Measurements from ENCODE around the gene TRIM25. TPM values are rescaled to one million over a fixed set of nuclear protein-coding genes. Genes with fewer than 3 reads are reported as not detected.

The TRIM25 gene
- total RNA-seq, 1 donor from 2014 or later = 19.2 TPM

GRCh38 chr17:56909742-56910508, 3.9 kb downstream of the TRIM25 start:
- Mint-ChIP-seq H3K4me3 (ENCODE audit: unreplicated experiment) (no peak overlapping the region), H3K36me3 (ENCODE audit: low read depth) (peaks cover 13% of the 10 kb centered on the region), H3K4me1 (ENCODE audit: low read depth) (peaks cover 28% of the 10 kb centered on the region), H3K27me3 (ENCODE audit: low read depth) (no peaks in the 10 kb centered on the region), H3K27ac (ENCODE audit: unreplicated experiment) (no peak overlapping the region), H3K9me3 (ENCODE audit: low read depth) (no peaks in the 10 kb centered on the region)
- no peak for DNase-seq (ENCODE audit: low spot score)
- TF ChIP-seq, protein P1, sequence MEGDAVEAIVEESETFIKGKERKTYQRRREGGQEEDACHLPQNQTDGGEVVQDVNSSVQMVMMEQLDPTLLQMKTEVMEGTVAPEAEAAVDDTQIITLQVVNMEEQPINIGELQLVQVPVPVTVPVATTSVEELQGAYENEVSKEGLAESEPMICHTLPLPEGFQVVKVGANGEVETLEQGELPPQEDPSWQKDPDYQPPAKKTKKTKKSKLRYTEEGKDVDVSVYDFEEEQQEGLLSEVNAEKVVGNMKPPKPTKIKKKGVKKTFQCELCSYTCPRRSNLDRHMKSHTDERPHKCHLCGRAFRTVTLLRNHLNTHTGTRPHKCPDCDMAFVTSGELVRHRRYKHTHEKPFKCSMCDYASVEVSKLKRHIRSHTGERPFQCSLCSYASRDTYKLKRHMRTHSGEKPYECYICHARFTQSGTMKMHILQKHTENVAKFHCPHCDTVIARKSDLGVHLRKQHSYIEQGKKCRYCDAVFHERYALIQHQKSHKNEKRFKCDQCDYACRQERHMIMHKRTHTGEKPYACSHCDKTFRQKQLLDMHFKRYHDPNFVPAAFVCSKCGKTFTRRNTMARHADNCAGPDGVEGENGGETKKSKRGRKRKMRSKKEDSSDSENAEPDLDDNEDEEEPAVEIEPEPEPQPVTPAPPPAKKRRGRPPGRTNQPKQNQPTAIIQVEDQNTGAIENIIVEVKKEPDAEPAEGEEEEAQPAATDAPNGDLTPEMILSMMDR (IDR thresholded peaks at IDR 0.05) = no peak

DNA sequence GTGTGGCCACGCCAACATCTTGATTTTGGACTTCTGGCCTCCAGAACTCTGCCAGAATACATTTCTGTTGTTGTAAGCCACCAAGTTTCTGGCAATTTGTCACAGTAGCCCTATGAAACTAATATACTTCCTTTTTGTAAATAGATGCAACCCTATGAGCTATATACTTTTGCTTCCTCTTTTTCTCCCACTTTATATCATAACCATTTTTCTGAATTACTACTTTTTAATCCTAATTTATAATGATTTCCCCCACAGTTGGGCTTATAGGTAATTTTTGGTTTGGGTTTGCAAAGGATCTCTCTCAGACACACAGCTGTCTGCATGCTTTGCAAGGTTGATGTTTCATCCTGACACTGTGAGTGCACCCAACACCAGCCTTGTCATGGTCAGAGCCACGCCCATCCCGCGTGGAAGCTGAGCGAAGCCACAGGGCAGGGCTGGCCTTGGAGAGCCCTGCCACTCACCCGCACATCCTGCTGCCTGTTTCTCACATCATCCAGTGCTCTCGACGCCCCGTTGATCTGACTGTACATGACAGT, 5.8 kb downstream of the TRIM25 start:
- peaks cover 4% of the 10 kb centered on the region for H3K9me3 Mint-ChIP-seq (ENCODE audit: low read depth)
- H3K4me1 Mint-ChIP-seq (ENCODE audit: low read depth) = peaks cover 20% of the 10 kb centered on the region
- H3K36me3 Mint-ChIP-seq (ENCODE audit: low read depth) = peaks cover 29% of the 10 kb centered on the region
- no peak for DNase-seq (ENCODE audit: low spot score)
- H3K27ac Mint-ChIP-seq (ENCODE audit: unreplicated experiment) = no peak overlapping the region
- H3K27me3 Mint-ChIP-seq (ENCODE audit: low read depth) = no peaks in the 10 kb centered on the region
- no peak overlapping the region for H3K4me3 Mint-ChIP-seq (ENCODE audit: unreplicated experiment)
- TF ChIP-seq, protein P1 (IDR thresholded peaks at IDR 0.05) = no peak

DNA sequence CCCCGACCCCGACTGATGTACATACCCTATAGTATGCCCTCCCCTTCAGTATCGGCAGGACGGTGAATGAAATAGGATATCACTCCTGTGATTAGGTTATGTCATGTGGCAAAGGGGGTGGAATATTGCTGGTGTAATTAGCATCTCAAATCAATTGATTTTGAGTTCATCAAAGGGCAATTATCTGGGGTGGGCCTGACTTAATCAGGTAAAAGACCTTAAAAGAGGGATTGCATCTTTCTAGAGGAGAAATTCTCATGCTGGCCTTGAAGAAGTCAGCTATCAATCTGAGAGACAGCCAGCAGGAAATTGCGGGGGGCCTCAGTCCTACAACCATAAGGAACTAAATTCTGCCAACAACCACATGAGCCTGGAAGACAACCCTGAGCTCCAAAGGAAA, 10.3 kb downstream of the TRIM25 start:
- Mint-ChIP-seq H3K4me3 (ENCODE audit: unreplicated experiment) (no peak overlapping the region), H3K27me3 (ENCODE audit: low read depth) (no peaks in the 10 kb centered on the region), H3K9me3 (ENCODE audit: low read depth) (peaks cover 4% of the 10 kb centered on the region), H3K36me3 (ENCODE audit: low read depth) (peaks cover 41% of the 10 kb centered on the region), H3K4me1 (ENCODE audit: low read depth) (peaks cover 13% of the 10 kb centered on the region), H3K27ac (ENCODE audit: unreplicated experiment) (no peak overlapping the region)
- no peak for DNase-seq (ENCODE audit: low spot score)
- TF ChIP-seq, protein P1 (IDR thresholded peaks at IDR 0.05) = no peak

DNA sequence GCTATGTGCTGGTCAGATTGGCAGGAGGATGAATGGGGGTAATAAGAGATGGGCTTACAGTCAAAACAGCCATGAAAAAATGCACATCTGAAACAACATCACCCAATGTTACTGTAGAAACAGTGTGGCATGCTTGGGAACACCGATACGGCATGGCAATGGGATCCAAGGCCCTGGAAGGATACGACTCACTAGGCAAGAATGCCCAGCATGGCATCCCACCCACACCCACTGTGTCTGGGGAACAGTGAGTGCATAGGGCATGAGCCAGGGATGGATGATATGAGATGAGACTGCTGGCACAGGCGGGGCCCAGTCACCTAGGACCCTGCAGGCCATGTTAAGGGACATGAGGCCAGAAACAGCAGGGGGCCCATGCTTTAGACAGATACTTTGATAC, 11.5 kb downstream of the TRIM25 start:
- Mint-ChIP-seq H3K9me3 (ENCODE audit: low read depth) (peaks cover 4% of the 10 kb centered on the region), H3K36me3 (ENCODE audit: low read depth) (peaks cover 43% of the 10 kb centered on the region), H3K4me1 (ENCODE audit: low read depth) (peaks cover 13% of the 10 kb centered on the region), H3K27me3 (ENCODE audit: low read depth) (no peaks in the 10 kb centered on the region), H3K4me3 (ENCODE audit: unreplicated experiment) (no peak overlapping the region), H3K27ac (ENCODE audit: unreplicated experiment) (peak overlapping the region; percentile 75)
- DNase-seq (ENCODE audit: low spot score) = no peak
- TF ChIP-seq, protein P1 (IDR thresholded peaks at IDR 0.05) = no peak

DNA sequence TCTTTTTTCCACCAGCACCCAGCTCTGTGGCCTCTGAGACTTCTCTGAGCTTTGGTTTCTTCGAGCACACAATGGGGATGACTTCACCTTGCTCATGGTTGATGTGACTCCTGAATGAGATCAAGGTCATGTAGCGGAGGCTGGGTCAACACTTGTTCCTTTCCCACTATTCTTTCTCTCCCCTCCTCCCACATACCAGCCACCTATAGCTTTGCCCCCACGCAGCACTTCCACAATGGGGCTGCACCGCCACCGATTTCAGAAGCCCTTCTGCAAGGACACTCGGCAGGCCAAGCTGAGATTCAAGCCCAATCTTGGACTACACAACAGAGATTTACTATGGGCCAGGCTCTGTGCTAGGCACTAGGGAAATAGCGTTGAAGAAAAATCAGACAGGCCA, 14.4 kb downstream of the TRIM25 start:
- H3K27me3 Mint-ChIP-seq (ENCODE audit: low read depth) = no peaks in the 10 kb centered on the region
- peaks cover 38% of the 10 kb centered on the region for H3K36me3 Mint-ChIP-seq (ENCODE audit: low read depth)
- DNase-seq (ENCODE audit: low spot score) = no peak
- TF ChIP-seq, protein P1 (IDR thresholded peaks at IDR 0.05) = no peak
- no peak overlapping the region for H3K27ac Mint-ChIP-seq (ENCODE audit: unreplicated experiment)
- H3K4me3 Mint-ChIP-seq (ENCODE audit: unreplicated experiment) = no peak overlapping the region
- peaks cover 13% of the 10 kb centered on the region for H3K4me1 Mint-ChIP-seq (ENCODE audit: low read depth)
- H3K9me3 Mint-ChIP-seq (ENCODE audit: low read depth) = peaks cover 4% of the 10 kb centered on the region
